Urothelium cell line (cell line): ENCODE data around the gene PLEKHA7.

Experiments used
- DNase-seq: peaks from one replicate; pipeline ENCODE4 v3.0.0; 2011; ENCODE audit warnings: low spot score, mixed read lengths
- FAIRE-seq: peaks from 2 replicates; lab custom pipeline; 2011; peaks lifted over from hg19 to GRCh38; lab: Jason Lieb, UNC

PLEKHA7 gene

DNA sequence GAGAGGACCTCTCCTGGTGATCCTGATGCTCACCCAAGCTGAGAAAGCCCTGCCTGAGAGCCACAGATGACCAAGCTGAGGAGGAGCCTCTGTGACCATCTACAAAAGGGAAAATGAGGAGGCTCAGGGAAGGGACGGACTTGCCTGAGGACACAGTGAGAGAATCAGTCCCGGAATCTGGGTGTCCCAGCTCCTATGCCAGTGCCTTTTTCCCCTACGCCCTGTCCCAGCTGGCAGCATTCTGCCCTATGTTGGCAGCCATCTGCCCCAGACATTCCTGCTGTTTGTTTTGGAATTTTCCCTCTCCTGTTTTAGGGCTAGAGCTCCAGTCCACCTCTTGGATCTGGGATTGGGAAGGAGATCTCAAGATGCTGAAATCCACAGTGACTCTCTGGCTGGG, 221.2 kb downstream of the PLEKHA7 start:
- no peak for DNase-seq
- peak; percentile 27 for FAIRE-seq

DNA sequence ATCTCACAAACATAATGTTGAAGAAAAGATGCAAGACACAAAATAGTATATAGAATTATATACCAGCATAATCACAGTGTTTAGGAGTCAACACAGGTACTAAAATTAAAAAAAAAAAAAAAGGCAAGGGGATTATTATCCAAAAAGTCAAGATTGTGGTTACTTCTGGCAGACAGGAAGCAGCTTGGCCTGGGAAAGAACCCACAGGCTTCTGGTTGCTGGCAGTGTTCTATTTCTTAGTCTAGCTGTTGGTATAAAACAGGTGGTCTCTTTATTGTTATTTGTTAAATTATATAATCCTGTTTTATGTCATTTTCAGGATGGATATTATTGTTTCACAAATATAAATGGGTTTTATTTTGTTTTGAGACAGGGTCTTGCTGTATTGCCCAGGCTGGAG, 221.8 kb downstream of the PLEKHA7 start:
- DNase-seq (no peak), FAIRE-seq (no peak)

DNA sequence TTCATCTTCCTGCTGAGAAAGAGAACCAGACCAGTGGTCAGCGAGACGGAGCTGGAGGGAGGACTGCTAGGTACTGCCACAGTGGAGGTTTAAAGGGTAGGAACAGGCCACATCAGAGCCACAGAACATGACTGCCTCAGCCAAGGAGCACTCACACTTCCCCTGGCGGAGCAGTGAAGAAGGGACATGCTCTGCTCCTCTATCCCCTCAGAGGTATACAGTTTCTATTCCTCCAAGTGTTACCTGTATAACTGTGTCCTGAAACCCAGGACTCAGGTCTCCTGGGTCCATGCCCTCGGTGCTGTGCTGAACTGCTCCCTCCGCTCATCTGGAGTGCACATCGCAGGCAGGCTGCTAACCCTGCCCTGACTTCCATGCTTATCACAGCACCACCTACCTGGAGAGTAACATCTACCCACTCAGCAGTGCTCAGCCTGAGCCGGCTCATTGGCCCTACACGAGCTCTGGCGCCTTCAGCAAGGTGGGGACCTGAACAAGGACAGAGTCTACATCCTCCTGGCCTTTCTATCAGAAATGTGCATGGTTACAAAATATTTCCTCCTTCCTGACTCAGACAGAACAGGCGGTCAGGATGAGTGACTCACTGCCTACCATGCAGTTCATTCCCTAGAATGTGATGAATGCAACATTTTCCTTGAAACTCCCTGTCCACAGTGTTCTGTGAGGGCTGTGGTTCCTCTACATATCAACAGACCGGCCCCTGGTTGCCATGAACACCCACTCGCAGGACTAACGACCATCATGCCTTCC, 222.8 kb downstream of the PLEKHA7 start:
- FAIRE-seq (peak; percentile 97), DNase-seq (peak; percentile 83)

DNA sequence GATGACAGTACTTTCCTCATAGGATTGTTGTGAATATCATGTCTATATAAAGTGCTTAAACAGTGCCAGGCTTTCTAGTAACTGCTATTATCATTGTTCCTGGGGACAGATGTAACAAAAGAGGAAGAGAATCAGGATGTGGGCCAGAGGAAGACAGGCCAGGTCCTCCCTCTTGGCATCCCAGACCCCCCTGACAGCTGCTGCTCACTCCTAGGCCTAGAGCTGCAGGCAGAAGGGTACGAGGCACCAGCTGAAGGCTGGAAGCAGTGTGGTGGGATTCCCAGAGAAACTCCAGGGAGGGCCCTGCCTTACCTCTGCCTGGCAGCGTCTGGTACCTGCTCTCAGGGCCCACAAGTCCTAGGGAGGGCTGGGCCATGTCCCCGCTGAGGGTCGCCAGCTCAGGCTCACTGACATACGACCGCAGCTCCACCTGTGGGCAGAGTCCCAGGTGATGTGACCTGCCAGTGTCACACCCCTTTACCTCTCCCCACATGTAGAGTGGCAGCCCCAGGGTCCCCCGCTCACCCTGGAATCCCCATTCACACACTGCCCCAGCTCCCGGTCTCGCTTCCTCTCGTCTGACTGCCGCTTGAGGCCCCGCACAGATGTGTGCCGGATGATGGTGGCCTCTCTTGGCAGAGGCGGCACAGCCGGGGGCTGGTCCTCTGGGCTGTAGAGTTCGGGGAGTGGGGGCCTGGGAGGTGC, 223.6 kb downstream of the PLEKHA7 start:
- FAIRE-seq (no peak), DNase-seq (no peak)

DNA sequence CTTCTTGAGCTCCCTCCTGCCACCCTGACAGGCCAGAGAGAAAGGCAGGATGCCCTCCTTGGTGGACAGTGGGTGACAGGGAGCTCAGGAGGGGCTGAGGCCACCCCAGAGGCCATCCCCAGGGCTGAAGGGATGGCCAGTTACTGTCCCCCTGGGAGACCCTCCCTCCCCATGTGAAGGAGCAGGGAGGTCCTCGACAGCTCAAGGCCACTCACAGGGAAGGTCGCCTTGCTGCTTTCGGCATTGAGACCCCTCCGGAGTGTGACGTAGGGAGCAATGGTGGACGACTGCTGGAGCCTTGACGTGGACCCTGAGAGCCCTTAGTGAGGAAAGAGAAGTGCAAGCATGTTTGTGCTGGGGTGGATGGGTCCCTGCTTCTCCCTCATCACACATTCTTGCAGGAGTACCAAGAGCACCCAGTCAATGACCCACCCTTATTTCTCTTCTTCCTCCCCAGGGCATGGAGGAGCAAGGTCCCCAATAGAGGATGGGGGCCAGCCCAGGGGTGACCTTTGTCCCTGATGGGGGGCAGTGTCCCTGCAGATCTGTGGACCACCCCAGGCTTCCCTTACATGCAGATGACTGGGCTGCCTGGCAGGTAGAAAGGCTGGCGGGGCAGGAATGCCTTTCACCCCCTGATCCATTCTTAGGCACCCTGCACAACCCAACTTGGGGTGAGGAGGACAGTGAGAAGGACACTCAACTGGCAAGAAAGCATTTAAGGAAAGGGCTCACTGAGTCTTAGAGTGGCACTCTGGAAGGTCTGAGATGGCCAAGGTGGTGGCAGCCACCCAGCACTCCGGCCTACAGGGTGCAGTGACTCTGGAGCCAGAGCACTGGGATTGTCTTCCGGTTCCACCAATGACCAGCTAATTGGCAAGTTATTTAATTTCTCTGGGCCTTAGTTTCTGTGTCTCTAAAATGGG, 224.4 kb downstream of the PLEKHA7 start:
- FAIRE-seq: no peak

DNA sequence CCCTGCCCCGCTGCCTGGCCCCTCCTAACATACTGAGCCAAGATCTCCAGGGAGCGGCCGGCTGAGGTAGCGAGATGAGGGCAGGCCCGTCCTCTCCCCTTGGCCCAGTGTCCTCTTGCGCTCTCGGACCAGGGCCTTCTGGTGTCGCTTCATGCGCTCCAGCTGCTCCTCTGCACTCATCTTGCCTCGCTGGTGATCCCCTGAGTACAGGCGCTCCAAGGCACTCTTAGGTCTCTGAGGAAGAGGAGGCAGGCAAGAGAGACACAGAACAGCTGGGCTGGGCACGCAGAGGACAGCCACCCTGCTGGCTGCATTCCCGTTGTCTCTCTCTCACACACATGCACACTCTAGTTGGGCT, 225.2 kb downstream of the PLEKHA7 start:
- DNase-seq (no peak), FAIRE-seq (no peak)

More for the DNA sequence above, 224.4 kb downstream of the PLEKHA7 start:
- no peak for DNase-seq

DNA sequence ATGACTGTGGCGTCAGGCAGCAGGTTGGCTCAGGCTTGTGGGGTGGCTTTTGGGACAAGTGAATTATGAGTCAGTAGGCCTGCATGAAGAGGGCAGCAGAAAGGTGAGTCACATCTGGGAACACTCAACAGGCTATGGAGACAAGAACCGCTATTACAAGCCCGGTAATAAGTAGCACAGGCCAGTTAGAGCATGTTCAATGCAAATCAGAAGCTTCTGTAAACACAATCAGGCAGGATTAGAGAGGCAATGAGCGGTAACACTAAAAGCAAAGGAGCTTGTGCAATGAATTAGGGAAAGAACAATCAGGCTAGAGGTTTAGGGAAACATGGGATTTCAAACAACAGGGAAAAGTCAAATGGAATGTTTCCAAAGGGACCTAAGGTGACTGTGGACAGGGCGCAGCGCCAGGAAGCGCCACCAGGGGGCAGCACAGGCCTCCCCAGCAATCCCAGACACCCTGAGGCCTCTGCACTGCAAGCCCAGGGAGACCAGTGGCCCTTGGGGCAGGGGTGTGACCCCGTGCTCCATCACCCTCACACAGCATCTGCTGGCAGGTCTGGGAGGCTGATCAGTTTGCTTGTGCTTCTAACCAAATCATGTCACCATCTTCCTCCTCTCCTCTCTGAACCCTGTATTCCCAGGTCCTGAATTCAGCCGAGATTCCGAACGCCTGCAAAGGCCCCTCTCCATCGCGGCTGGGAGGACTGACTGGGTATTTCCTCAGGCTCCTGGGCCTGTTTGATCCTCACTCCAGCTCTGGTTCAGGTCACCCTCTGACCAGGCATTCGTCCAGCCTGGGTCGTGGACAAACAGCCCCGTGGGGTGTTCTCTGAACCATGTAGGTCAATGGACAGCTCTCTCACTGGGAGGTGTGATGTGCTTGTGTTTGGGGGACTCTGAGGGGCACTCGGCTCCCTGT, 225.8 kb downstream of the PLEKHA7 start:
- peak; percentile 77 for DNase-seq
- FAIRE-seq: no peak

DNA sequence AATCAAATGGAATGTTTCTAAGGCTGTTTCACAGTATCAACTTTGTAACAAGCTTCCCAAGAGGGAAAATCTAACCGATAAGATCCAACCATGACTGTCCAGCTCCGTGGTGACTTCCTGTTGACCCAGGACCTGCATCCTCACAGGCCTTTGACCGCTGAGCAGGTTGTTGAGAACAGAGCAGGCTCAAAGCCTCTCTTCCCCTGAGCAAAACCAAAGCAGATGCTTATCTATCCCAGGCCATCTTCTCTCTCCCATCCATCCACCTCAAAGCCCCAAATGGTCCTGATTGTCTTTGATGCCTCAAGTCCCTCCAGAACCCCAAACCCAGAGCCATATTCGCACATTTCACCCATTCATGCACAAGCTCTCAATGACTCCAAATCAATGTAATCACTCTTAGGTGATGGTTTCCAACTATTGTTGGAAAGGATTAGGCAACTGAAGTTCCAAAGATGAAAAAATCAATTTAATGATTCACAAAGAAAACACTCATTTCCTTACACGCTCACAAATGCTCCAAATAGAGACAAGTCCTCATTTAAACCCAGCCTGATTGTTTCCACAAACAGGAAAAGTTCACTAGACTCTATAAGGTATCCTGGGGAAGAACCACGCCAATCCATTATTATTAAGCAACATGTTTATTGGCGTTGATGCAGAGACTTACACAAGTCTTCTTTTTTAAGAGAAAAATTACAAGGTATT, 227.0 kb downstream of the PLEKHA7 start:
- FAIRE-seq: no peak
- DNase-seq: no peak

DNA sequence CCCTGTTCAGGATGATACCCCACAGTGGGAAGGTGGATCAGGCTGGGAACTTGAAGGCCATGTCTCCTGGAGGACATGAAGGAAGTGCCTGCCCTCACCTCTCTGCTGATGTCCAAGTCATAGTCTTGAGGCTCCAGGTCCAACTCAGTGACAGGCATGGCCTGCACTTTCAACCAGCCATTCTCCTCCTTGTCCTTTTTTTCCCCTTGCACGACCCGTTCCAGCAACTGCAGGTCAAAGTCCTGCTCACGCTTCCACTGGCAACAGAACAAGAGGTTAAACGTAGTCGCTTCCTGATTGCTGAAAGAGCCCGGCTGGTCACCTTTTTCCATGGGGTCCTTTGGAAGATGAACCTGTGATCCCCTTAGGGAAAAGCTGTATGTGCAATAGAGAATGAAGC, 228.1 kb downstream of the PLEKHA7 start:
- DNase-seq (no peak), FAIRE-seq (no peak)

DNA sequence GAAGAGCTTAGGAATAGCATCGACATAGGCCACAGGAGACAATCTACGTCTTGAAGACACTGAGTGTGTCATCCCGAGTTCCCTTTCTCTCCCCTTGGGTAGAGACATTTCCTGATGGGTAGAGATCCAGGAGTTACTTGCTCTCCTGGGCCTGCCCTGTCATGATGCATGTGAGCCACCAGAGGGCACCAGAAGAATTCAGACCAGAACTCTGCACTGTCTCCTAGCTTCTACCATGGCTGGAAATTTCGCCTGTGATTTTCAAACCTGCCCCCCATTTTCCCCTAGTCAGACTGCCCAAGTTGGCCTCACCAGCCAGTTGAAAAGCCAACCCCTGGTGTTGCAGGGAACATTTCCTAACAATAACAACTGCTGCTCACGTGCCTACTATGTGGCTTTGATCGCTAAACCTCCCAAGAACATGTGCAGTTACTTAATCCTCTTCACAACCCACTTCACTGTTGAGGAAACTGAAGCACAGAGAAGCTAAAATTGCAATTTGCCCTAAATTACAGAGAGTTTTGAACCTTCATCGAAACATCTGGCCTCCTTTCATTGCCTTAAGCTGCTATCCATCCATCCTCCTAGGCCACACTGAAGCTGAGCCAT, 228.6 kb downstream of the PLEKHA7 start:
- DNase-seq (peak; percentile 83), FAIRE-seq (no peak)

DNA sequence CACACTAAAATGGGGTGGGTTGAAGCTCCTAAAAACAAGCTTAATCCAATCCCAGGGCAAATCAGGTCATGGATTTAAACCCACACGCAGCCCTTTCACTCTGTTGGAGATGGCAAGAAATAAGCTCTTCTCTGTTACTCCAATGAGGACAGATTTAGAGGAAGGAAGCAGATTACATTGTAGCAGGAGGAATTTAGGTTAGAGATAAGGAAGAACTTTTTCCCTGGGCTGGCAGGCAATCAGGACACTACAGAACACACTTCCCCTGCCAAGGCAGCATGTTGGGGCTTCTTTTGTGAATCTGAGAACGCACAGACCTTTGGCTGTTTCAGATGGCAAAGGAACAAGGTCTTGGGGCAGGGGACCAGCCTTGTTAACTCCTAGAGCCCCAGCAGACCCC, 229.5 kb downstream of the PLEKHA7 start:
- FAIRE-seq: no peak

DNA sequence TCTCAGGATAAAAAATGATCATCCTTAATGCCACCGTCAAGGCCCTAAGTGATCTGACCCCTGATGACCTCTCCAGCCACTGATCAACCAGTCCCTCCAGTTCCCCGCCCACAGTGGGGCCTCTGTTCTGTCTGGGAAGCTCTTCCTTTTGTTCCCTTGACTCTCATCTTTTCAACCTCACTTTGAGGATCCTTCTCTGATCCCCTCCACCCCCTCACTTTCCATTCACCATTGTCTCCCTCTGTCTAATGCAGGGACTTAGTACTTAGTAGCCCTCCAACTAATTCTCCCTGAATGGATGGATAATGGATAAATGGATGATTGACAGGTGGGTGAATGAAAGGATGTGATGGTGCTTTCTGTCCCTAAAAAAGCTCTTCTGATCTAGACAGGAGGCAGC, 230.1 kb downstream of the PLEKHA7 start:
- DNase-seq (no peak), FAIRE-seq (no peak)

More for the DNA sequence above, 229.5 kb downstream of the PLEKHA7 start:
- no peak for DNase-seq

DNA sequence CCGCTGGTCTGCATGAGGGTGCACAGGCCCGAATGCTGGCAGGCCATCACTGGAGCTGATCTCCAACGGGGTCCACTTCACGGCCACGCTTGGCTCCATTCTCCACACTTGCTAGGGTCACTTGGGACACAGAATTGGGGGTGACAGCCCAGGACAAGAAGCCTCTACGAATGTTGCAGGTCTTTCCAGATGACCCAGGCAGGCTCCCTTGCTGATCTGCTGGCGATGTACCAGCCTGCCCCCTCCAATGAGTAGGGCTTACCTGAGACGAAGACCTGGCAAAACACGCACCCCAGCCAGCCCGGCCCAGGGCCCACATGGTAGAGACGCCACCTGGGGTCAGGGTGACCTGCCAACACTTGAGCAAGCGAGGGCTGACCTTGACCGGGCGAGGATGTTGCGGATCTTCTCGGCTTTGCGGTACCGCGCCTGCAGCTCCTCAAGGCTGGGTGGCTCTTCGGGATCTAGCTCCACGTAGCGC, 230.9 kb downstream of the PLEKHA7 start:
- FAIRE-seq: no peak
- no peak for DNase-seq

DNA sequence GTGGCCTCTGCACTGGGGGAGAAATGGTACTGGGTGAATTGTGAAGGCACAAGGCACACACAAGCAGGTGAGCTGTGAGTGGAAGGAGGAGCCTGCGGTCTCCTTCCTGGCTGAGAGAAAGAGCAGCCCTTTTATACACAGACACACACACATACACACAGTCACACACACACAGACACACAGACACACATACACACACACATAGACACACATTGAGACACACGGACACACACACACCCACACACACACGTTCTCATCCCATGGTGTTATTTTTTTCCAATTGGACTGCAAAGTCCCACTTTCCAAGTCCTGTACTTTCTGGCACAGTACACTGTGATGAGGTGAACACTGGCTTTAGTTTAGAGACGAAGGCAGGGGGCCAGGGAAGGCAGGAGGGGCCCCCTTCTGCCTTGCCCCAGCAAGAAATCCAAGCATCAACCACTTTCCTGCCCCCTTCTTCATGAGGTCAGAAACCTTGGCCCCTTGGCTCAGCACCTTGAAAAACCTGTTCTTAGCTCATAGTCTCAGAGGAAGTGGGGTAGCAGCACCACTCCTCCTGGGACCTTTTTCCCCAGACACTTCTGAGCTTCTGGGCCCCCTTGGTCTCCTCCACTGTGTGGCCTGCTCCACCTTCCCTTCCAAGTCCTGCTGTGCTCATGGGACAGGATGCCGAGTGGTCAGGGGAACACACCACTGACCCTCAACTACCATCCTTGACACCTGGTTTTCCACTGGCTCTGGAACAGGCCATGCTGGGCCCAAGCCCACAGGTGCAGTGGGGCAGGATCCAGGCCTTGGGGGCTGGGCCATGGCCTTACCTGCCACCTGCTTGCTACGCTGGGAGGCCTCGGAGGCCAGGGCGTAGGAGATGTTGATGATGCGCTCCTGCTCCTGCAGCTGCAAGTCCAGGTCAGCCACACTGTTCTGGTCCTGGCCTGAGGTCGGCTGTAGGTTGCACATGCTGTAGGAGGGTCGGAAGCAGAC, 232.0 kb downstream of the PLEKHA7 start:
- no peak for DNase-seq
- no peak for FAIRE-seq

DNA sequence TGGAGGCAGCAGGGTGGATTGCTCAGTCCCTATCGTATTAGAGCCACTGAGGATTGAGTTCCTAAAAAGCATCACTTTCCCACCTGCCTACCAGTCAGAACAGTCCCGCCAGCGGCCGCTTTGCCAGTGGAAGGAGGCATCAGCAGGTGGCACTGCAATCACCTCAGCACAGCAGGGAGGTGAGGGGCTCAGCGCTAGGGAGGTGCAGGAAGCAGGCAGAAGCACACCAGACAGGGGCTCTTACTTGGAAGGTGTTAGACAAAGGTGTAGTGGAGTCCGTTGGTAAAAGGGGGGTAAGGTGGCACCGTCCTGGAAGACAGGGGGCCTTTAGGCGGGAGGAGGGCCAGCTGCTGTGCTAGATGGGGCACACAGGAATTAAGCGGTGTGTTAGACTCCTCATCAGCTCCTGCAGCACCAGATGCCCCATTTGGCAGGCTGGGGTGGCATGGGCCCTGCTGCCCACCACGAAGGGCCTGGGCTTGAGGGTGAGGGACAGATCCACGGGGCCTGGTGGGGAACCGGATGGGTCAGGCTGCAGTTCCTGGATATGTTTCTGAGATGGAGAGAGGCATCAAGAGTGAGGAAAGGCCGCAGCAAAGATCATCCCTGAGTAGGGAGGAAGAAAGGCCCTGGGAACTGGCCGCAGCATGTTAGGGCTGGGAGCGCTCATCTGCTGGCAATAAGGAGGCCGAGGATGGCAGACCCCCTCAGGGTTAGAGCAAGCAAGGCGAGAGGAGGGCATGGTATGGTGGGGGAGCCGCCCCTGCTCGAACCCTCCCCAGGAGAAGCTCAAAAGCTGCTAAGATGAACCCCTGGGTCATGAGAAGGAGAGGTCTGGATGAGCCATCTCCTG, 233.3 kb downstream of the PLEKHA7 start:
- FAIRE-seq (no peak), DNase-seq (no peak)

DNA sequence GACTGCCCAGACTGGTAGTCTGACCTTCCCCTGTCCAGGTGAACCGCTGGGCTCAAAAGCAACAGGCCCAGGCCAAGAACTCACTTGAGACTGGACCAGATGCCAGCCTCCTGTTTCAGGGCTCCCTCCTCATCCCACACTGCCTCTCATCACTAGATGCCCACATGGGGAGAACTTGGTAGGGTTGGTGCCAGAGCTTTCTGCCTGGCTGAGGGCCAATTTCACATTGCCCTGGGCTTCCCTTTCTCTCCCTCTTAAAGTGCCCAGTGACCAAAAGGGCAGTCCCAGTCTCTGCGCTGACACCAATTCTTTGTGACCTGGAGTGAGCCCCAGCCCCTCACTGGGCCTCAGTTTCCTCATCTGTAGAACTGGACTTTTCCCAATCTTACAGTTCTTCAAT, 234.1 kb downstream of the PLEKHA7 start:
- DNase-seq (no peak), FAIRE-seq (no peak)

DNA sequence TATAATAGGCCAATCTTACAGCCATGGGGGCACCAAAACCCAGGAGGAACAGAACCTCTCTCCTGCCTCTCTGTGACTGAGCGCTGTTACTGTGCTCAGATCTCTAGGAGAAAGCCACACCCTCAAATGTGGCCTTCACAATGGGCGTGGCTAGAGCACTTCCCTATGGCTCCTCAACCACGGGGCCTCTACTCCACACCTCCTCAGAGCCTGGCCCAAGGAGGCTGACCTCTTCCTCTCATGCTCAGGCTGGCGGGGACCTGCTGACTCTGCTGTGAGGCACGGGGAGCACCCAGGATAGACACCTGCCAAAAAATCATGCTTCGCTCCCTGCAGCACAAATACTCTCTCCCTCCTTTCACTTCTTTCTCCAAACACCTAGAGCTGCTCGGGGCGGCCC, 234.8 kb downstream of the PLEKHA7 start:
- DNase-seq: no peak
- no peak for FAIRE-seq
